NCI-H2081 treated with DMSO at 0.1 percent for 48 hours (cell line): ENCODE measurements around the gene CEBPG.

Experiments
- DNase-seq: peaks from one replicate; lab custom pipeline; 2025; lab: John Stamatoyannopoulos, UW

Gene CEBPG

GRCh38 chr19:33422369-33423180 is 49.1 kb downstream of the CEBPG start:
- DNase-seq = no peak

DNA sequence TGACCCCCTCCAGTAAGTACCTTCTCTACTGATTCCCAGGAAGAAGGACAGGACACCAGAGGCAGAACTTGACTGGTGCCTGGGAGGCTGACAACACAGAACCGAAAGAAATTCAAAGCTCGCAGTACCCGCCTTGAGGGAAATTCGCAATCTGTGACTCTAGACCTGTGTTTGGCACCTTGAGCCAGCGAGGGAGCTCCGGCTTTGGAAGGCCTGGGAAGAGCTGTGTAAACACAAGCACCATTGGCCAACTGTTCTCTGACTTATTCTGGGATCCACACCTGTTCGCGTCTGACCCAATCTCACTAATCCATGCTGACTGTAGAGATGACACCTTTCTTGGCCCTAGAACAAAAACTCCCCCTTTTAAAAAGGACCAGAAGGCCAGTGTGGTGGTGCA is 50.7 kb downstream of the CEBPG start:
- DNase-seq = no peak

DNA sequence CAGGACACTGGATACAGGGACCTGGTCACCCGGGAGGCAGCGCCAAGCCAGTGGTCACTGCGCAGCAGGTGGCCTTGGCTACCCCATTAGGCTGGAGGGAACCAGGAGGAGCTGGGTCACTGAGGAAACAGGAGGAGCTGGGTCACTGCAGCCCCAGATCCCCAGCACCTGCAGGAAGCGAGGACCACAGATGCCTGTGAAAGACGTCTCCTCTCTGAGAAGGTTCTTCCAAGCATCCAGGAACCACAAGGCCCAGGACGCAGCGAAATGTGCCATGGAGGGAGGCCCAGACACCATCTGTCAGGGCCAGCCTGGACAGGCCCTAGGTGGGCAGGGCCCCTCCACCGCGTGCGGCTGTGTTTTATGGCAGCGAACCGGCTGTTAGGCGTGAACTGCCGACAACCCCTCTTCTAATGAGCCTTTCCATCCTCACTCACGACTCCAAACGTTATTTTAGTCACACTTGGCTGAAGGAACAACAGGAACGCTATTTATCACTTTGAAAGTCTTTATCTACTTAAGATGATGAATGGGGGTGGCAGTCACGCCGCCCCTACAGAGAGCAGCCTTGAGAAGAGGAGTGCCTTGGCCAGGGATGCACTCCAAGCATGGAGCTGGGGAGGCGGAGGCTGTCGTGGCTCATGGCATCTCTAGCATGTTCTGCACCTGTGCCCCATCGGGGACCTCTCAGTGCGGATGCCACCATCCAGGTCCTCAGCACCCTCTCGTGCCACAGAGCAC is 53.3 kb downstream of the CEBPG start:
- no peak for DNase-seq

- DNase-seq = no peak
Measured at GRCh38 chr19:33427801-33428626, 54.5 kb downstream of the CEBPG start.

- no peak for DNase-seq
Measured at GRCh38 chr19:33428627-33429125, 55.2 kb downstream of the CEBPG start.

GRCh38 chr19:33429891-33430673 is 56.6 kb downstream of the CEBPG start:
- DNase-seq = no peak

- DNase-seq = no peak
Measured at GRCh38 chr19:33430674-33431277, 57.3 kb downstream of the CEBPG start.

DNA sequence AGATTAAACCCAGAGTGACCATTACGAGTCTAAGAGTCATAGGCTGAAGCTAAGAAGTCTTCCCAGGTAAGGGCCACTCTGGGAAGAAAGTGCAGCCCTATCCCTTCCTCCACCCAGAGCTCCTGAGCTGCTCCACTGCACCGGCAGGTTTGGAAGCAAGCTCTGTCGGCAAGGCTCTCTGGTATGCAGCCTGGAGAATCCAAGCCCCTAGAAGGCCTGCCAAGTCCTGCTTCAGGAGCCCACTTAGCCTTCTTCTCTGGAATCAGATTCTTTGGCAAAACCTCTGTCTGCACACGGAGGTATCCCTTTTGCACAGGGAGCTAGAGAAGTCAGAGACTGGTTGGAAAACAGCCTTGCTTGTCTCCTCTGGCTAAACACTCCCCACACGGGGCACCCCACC is 58.5 kb downstream of the CEBPG start:
- DNase-seq = no peak
